ENCODE results near the gene GALNT5. TPM values are rescaled to one million over a fixed set of nuclear protein-coding genes. Genes with fewer than 3 reads are reported as not detected.

GALNT5 gene
- total and polyA plus RNA-seq, 2 donors (not counting 3 experiments of a cell fraction or from before 2014, with no cell fraction given) = not detected

GRCh38 chr2:157250836-157251235, 6.7 kb upstream of the GALNT5 start:
- Histone ChIP-seq H3K36me3 (ENCODE audit: control insufficient read depth in 2 of 2, extremely low read depth in 1 of 2, insufficient read depth in 2 of 2, low read length in 2 of 2) (no peaks in the 10 kb centered on the region), H3K4me2 (ENCODE audit: insufficient read depth, low read length) (no peak overlapping the region), H3K4me3 (replicated peaks in 1 of 3; ENCODE audit: insufficient read depth in 1 of 3, low read depth in 1 of 3, low read length in 3 of 3) (no peak overlapping the region), H3K9me3 (replicated peaks; ENCODE audit: control insufficient read depth, insufficient read depth, low read length) (no peaks in the 10 kb centered on the region), H3K4me1 (ENCODE audit: control insufficient read depth, extremely low read depth, insufficient read depth, low read length) (no peaks in the 10 kb centered on the region), H3K9me1 (replicated peaks; ENCODE audit: control insufficient read depth, extremely low read depth, insufficient read depth, low read length) (no peaks in the 10 kb centered on the region), H2AFZ (ENCODE audit: low read depth, low read length) (no peak overlapping the region), H3K27ac (ENCODE audit: insufficient read depth, low read depth, low read length) (no peak overlapping the region), H3K27me3 (ENCODE audit: control insufficient read depth in 2 of 2, insufficient read depth in 2 of 2, low read length in 2 of 2) (no peaks in the 10 kb centered on the region), H3K79me2 (ENCODE audit: control insufficient read depth, insufficient read depth, low read length) (no peaks in the 10 kb centered on the region), H3K9ac (replicated peaks; ENCODE audit: extremely low read depth, insufficient read depth, low read length) (no peak overlapping the region), H4K20me1 (replicated peaks; ENCODE audit: control insufficient read depth, extremely low read depth, insufficient read depth, low read length) (no peaks in the 10 kb centered on the region)
- BruUV-seq (replicated peaks) = no TSS peak
- intact Hi-C loops (cut with micrococcal nuclease) (no loop called here), dilution Hi-C loops (cut with MboI; ENCODE audit: extremely low pct_ligation_motif_present, low sequenced_read_pairs) (no loop called here)
- POLR2A ChIA-PET = no interaction called here
- DNase-seq (ENCODE audit: low read depth, low spot score) (no peak), FAIRE-seq (no peak)
- TF ChIP-seq POLR2AphosphoS5 (IDR thresholded peaks at IDR 0.05; ENCODE audit: insufficient read depth, low read depth, low read length) (no peak), GATA2 (IDR thresholded peaks at IDR 0.05; ENCODE audit: insufficient read depth, insufficient read length, low read depth, low read length) (no peak), FOS (IDR thresholded peaks at IDR 0.05; ENCODE audit: borderline replicate concordance, insufficient read depth, low read length) (no peak), JUN (IDR thresholded peaks at IDR 0.05; ENCODE audit: borderline replicate concordance, insufficient read depth, insufficient read length, low read depth) (no peak), CTCF (IDR thresholded peaks at IDR 0.05; ENCODE audit: extremely low read depth in 1 of 2, insufficient read depth in 1 of 2, low read depth in 1 of 2, low read length in 2 of 2) (no peak), MAX (IDR thresholded peaks at IDR 0.05; ENCODE audit: insufficient read depth, insufficient read length) (no peak), POLR2A (IDR thresholded peaks at IDR 0.05; ENCODE audit: low read depth, low read length) (no peak), MYC (IDR thresholded peaks at IDR 0.05; ENCODE audit: low read depth, low read length) (no peak), EZH2 (IDR thresholded peaks at IDR 0.05; ENCODE audit: borderline replicate concordance, low read depth, low read length, severe bottlenecking) (no peak)
- CTCF ChIA-PET = no interaction called here
